ENCODE results near the gene PAXIP1.

The PAXIP1 gene

GRCh38 chr7:154996756-154997155 is 6.2 kb downstream of the PAXIP1 start:
- DNase-seq (ENCODE audit: low spot score) = no peak

- no peak for DNase-seq (ENCODE audit: low spot score)
Measured at GRCh38 chr7:154996101-154996500, 6.8 kb downstream of the PAXIP1 start.

GRCh38 chr7:154994996-154995395 is 7.9 kb downstream of the PAXIP1 start:
- no peak for DNase-seq (ENCODE audit: low spot score)

- no peak for DNase-seq (ENCODE audit: low spot score)
Measured at GRCh38 chr7:154990964-154991540, 11.9 kb downstream of the PAXIP1 start.

DNA sequence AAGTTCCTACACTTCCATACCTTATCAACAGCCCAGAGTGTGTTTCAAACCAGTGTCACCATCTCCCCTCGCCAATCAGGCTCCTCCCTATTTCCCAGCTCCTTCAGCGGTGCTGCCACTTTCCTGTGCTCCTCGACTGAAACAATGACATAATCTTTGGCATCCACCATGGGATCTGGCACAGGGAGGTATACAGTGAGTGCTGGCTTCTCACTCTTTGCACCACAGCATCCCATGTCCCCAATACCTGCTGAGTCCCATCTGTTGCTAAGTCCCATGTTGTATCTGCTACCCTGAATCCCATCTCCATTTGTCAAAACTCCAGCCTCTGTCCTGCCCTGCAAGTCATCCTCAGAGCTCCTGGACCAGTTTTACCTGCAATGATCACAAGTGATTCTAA is 15.4 kb downstream of the PAXIP1 start:
- no peak for DNase-seq (ENCODE audit: low spot score)

- DNase-seq (ENCODE audit: low spot score) = no peak
Measured at GRCh38 chr7:154986200-154986945, 16.6 kb downstream of the PAXIP1 start.

DNA sequence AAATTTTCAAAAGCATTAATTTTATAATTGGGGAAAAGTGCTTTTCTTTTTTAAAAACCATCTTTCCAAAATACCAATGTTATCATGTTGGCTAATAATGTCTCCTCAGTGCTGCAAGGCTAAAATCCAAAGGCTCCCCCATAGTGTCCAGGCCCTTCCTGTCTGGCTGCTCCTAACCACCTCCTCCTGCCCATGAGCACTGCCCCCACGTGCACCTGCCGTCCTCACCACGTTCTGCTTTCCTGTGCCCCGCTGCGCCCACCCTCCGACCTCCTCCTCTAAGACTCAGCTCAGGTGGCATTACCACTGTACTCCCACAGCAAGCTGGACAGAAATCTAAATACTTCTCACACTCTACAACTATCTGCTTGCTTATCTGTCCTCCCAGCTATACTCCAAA is 17.7 kb downstream of the PAXIP1 start:
- DNase-seq (ENCODE audit: low spot score) = no peak

DNA sequence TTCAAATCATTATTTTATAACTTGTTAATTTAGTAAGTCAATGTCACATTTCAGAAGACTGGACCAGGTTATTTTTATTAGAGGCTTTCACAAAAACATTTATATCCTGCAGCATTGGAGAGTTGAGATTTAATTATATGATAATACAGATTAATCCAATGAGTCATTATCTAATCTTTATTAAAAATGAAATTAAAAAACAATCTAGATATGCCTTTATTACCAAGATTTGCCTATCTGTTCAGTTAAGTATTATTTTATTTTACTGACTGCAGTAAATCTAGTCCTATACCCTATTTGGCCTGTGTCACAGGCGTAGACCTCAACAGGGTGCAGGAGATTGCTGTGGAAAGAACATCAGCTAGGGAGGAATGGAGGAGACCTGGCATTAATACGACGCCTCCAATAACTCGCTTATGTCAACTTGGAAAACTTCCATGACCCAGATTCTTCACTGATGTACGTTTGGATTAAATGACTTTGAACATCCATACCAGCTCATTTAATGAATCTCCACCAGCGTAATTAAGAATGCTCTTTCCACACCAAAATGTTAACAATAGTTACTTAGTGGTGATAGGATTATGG is 18.2 kb downstream of the PAXIP1 start:
- no peak for DNase-seq (ENCODE audit: low spot score)

- no peak for DNase-seq (ENCODE audit: low spot score)
Measured at GRCh38 chr7:154978017-154978416, 24.9 kb downstream of the PAXIP1 start.

DNA sequence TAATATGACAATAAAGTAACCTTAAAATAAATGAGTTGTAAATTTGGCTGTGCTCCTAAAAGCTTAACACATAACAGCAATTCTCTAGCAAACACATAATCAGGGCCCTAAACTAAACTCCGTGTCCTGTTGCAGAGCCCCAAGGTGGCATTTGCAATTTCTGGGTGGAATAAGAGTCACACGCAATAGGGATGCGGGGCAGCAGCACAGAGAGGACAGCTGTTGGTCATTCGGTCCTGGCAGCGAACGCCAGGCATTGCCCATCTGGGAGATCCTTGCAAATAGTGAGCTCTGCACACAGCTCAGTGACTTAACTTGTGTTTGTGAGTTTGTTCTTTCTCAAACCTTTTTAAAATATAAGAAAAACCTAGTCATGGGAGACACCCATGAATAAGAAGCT is 25.7 kb downstream of the PAXIP1 start:
- no peak for DNase-seq (ENCODE audit: low spot score)

- DNase-seq (ENCODE audit: low spot score) = no peak
Measured at GRCh38 chr7:154976844-154977243, 26.1 kb downstream of the PAXIP1 start.

DNA sequence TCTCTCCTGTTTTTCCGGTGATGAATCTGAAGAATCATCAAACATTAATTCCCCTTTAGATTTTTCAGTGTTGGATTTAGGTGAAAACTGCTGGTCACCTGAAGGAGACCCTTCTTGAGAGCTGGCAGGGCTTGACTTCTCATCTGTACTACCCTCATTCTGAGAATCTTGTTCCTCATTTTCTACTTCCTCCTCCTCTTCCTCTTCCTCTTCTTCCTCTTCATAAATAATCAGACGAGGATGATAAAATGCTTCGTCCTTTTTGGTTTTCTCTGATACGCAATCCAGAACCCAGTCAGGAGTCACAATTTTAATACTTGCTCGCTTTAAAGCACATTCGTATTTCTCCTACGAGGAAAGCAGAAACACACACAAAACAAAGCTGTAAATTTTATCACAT is 26.9 kb downstream of the PAXIP1 start:
- DNase-seq (ENCODE audit: low spot score) = no peak

- DNase-seq (ENCODE audit: low spot score) = no peak
Measured at GRCh38 chr7:154973381-154973780, 29.5 kb downstream of the PAXIP1 start.

DNA sequence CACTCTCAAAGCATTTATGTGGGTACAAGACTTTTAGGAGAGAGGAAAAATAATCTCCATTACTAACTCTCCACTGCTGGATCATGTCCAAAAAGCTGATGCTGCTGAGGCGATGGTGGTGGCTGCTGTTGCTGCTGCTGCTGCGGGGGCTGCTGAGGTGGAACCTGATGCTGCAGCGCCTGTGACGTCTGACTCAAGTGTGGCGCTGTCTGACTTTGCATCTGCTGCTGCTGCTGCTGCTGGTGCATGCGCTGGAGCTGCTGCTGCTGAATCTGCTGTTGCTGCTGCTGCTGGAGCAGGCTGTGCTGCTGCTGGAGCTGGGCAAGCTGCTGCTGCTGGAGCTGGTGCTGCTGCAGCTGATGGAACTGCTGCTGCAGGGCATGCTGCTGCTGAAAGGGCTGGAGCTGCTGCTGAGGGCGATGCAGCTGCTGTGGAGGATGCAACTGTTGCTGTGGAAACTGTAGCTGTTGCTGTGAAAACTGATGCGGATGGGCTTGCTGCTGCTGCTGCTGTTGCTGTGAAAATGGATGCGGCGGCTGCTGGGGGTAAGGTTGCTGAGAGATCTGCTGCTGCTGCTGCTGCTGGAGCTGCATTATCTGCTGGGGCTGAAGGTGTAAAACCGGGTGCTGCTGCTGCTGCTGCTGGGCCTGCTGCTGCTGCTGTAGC is 34.5 kb downstream of the PAXIP1 start:
- no peak for DNase-seq (ENCODE audit: low spot score)

DNA sequence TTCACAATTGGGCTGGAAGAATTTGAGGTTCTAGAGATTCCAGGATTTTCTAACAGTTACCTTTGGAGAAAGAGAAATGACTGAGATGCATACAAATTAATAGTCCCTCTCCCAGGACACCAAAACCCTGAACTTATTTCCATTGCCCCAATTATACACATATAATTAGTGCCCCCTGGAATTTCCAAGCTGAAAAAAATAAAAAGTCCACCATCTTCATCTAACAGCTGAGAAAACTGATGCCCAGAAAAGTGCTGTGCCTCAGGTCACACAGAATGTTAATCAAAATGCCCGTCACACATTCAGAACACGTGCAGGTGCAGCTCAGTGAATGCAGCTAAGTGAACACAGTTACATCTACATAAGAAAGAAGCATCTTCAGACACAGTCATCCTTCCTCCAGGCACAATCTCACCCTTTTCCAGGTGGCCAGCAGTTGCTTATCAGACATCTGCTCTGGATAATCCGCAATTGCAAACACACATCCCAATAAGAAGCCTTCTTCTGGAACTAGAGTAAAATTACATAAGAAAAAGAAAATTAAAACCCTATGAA is 35.4 kb downstream of the PAXIP1 start:
- no peak for DNase-seq (ENCODE audit: low spot score)

GRCh38 chr7:154965014-154965413 is 37.9 kb downstream of the PAXIP1 start:
- DNase-seq (ENCODE audit: low spot score) = no peak

DNA sequence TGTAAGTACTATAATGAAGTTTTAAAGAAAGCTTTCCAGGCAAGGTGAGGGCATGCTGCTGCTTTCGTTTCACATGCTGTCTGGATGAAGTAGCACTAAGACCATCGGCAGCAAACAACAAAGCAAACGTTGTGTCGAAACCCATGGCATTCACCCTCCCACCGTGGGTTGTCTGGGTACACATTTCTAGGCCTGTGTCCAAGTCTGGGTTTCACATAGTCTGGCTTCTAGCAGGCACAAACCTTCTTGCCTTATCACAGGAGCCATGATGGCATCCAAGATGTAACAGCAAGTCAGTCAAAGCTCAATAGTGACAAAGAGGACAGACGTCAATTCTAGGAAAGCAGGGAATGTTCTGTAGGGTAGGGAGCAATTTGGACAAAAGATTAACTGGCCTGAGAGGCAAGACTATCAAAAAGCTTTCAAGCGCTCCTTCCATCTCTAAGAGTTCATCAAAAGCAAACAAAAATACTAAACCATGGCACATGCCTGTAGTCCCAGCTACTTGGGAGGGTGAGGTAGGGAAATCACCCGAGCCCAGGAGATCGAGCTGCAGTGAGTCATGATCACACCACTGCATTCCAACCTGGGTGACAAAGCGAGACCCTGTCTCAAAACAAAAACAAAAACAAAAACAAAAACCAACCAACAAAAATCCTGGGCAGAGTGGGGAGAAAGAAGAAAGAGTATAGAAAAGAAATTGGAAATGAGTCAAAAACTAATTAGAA is 42.7 kb downstream of the PAXIP1 start:
- no peak for DNase-seq (ENCODE audit: low spot score)

- DNase-seq (ENCODE audit: low spot score) = no peak
Measured at GRCh38 chr7:154956427-154956826, 46.5 kb downstream of the PAXIP1 start.

DNA sequence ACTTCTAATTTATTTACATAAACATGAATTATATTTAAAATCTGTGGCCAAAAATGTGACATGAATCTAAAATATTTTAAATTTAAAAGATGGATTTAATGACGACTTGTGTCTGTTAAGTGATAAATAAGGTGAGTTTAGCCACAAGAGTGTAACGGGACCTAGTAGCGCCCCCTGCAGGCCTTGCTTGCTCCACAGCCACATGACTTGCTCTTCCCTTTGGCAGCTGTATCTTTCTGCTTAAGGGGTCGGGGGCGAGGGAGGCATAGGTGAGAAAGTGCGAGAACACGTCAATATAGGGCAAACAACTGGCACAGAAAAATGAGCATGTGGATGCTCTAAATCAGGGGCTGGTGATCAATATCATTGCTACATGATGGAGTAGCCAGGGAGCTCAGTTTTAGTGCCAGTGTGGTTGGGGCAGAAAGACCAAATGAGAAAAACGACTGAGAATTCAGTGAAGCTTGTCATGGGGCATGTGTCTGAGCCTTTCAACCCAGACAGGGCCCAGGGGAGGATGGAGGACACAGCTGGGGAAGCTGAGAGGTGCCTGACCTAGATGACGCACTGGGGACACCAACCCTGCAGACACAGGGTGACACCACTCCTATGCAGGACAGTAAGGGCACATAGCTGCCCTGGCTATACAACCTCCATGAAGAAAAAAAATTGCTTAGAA is 49.8 kb downstream of the PAXIP1 start:
- peak; percentile 40 for DNase-seq (ENCODE audit: low spot score)

- DNase-seq (ENCODE audit: low spot score) = peak; percentile 9
Measured at GRCh38 chr7:154950960-154951359, 52.0 kb downstream of the PAXIP1 start.

GRCh38 chr7:154947604-154948003 is 55.3 kb downstream of the PAXIP1 start:
- DNase-seq (ENCODE audit: low spot score) = no peak

DNA sequence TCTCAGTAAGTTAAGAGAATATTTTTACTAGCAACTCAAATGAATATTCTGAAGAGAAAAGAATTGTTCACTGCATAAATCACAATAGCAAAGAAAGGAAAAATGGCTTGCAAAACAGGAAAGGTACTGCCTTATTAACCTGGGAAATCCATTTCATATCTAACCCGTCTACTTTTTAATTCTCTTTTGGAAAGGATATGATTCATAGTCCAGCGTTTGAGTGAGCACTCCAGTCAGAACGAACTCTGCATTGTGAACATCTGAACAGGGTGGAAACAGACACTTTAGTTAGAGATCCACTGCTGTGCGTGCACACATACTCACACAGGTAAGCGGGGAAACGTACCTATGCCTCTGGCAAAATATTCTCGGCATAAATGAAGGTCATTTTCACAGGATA is 56.8 kb downstream of the PAXIP1 start:
- DNase-seq (ENCODE audit: low spot score) = no peak
